HepG2 (cell line): Measurements from ENCODE around the gene DEPDC1B. TPM values are rescaled to one million over a fixed set of nuclear protein-coding genes. Genes with fewer than 3 reads are reported as not detected.

Experiments
- BRF2 ChIP-seq: sonication (generic); formaldehyde crosslinking; IDR thresholded peaks from 2 replicates; pipeline ENCODE4 v1.8.1; 2022; ENCODE audit warnings: mild to moderate bottlenecking, missing genetic modification reagents
- CBFB ChIP-seq: sonication (generic); formaldehyde crosslinking; IDR thresholded peaks from 2 replicates; pipeline ENCODE4 v1.4.0; 2020; ENCODE audit warnings: missing genetic modification reagents
- CREB1 ChIP-seq, 2 experiments: fragments of 450-650 bp in 1 of 2; IDR thresholded peaks; 2 replicates each; pipeline ENCODE4 v1.6.1; 2016 to 2017; ENCODE audit warnings: control low read depth in 1 of 2, mild to moderate bottlenecking in 1 of 2, missing compliant biosample characterization in 1 of 2, missing genetic modification characterization in 1 of 2
- E2F1 ChIP-seq: sonication (generic); formaldehyde crosslinking; IDR thresholded peaks from 2 replicates; pipeline ENCODE4 v1.5.0; 2020; ENCODE audit warnings: missing genetic modification reagents
- HMG20A ChIP-seq: IDR thresholded peaks from 2 replicates; pipeline ENCODE4 v1.6.1; 2016; ENCODE audit warnings: borderline replicate concordance
- HNF1B ChIP-seq: sonication (generic); formaldehyde crosslinking; IDR thresholded peaks from 2 replicates; pipeline ENCODE4 v1.5.1; 2020; ENCODE audit warnings: mild to moderate bottlenecking, moderate library complexity, missing genetic modification reagents
- HOXA7 ChIP-seq: sonication (generic); formaldehyde crosslinking; IDR thresholded peaks from 2 replicates; pipeline ENCODE4 v1.8.1; 2022; ENCODE audit warnings: mild to moderate bottlenecking, missing genetic modification reagents, moderate library complexity
- IRX3 ChIP-seq: sonication (generic); formaldehyde crosslinking; IDR thresholded peaks from 2 replicates; pipeline ENCODE4 v1.8.1; 2023; ENCODE audit warnings: mild to moderate bottlenecking, low read depth, missing genetic modification reagents, borderline replicate concordance
- MEIS2 ChIP-seq: sonication (generic); formaldehyde crosslinking; IDR thresholded peaks from 2 replicates; pipeline ENCODE4 v1.9.0; 2021; ENCODE audit warnings: mild to moderate bottlenecking, missing genetic modification reagents
- MIXL1 ChIP-seq: IDR thresholded peaks from 2 replicates; pipeline ENCODE4 v1.6.1; 2016
- NBN ChIP-seq: fragments of 450-650 bp; conservative IDR thresholded peaks from 2 replicates; pipeline ENCODE4 v1.6.1; 2017
- SRSF1 ChIP-seq: fragments of 200-400 bp; formaldehyde crosslinking; optimal IDR thresholded peaks from 2 replicates; pipeline ENCODE3; 2017; ENCODE audit warnings: mild to moderate bottlenecking, low read depth, low read length, moderate library complexity
- SRSF4 ChIP-seq: fragments of 200-400 bp; formaldehyde crosslinking; IDR thresholded peaks from one replicate; pipeline ENCODE4 v1.6.1; 2018; ENCODE audit warnings: mild to moderate bottlenecking, low read depth, low read length, moderate library complexity; ENCODE audit not compliant: poor library complexity, severe bottlenecking
- TERF1 ChIP-seq: sonication (generic); formaldehyde crosslinking; IDR thresholded peaks from 2 replicates; pipeline ENCODE4 v1.8.0; 2022; ENCODE audit warnings: mild to moderate bottlenecking, missing genetic modification reagents, moderate library complexity
- YY1 ChIP-seq: IDR thresholded peaks from 2 replicates; pipeline ENCODE4 v1.6.1; 2011; ENCODE audit warnings: low read length, low read depth, moderate library complexity, mild to moderate bottlenecking; ENCODE audit not compliant: insufficient read depth, insufficient replicate concordance
- ZBTB25 ChIP-seq: IDR thresholded peaks from 2 replicates; pipeline ENCODE4 v1.6.1; 2018; ENCODE audit warnings: missing genetic modification reagents
- ZBTB42 ChIP-seq: sonication (generic); formaldehyde crosslinking; IDR thresholded peaks from 2 replicates; pipeline ENCODE4 v1.5.0; 2020; ENCODE audit warnings: mild to moderate bottlenecking, missing genetic modification reagents
- ZBTB7A ChIP-seq: sonication (generic); formaldehyde crosslinking; IDR thresholded peaks from 2 replicates; pipeline ENCODE4 v1.8.0; 2022; ENCODE audit warnings: mild to moderate bottlenecking, missing genetic modification reagents
- ZBTB8A ChIP-seq: sonication (generic); formaldehyde crosslinking; IDR thresholded peaks from 2 replicates; pipeline ENCODE4 v1.4.0; 2020; ENCODE audit warnings: mild to moderate bottlenecking, low read depth, missing genetic modification reagents, borderline replicate concordance
- ZNF460 ChIP-seq: sonication (generic); formaldehyde crosslinking; IDR thresholded peaks from 2 replicates; pipeline ENCODE4 v1.5.1; 2020; ENCODE audit warnings: missing genetic modification reagents, mild to moderate bottlenecking, borderline replicate concordance
- ZNF557 ChIP-seq: sonication (generic); formaldehyde crosslinking; IDR thresholded peaks from 2 replicates; pipeline ENCODE4 v1.4.0; 2020; ENCODE audit warnings: missing genetic modification reagents
- ZNF644 ChIP-seq: IDR thresholded peaks from 2 replicates; pipeline ENCODE4 v1.6.1; 2016; ENCODE audit warnings: low read depth
- ZNF781 ChIP-seq: sonication (generic); formaldehyde crosslinking; IDR thresholded peaks from 2 replicates; pipeline ENCODE4 v1.5.1; 2020; ENCODE audit warnings: borderline replicate concordance, mild to moderate bottlenecking, missing genetic modification reagents; ENCODE audit errors: not compliant biosample characterization
- polyA plus RNA-seq, 8 experiments: library from polyadenylated mRNA; depleted of rRNA in 3 of 8; stranded (reverse) in 7 of 8; unstranded in 1 of 8; fragments of >200 nt; fragmentation: Illumina TruSeq in 4 of 8; extraction: Trizol in 4 of 8; gene quantifications; 2 replicates each; pipeline versions ENCODE4 v1.2.1 to v1.2.3, GENCODE V29; 2011 to 2016; ENCODE audit warnings: low read depth in 4 of 8, missing spikeins in 1 of 8, mixed read lengths in 1 of 8; ENCODE audit not compliant: insufficient read depth in 1 of 8
- total RNA-seq, 5 experiments: library from RNA; depleted of rRNA; stranded (reverse); fragments of >200 nt; fragmentation: Illumina TruSeq; extraction: Trizol; gene quantifications; 2 replicates each; pipeline ENCODE4 v1.2.3, GENCODE V29; 2016; ENCODE audit warnings: low read depth in 1 of 5

The DEPDC1B gene
- total and polyA plus RNA-seq, 2 of the 13 experiments (the other 11 are each of a cell fraction or from before 2014, with no cell fraction given): 29.5 to 51.3 TPM

GRCh38 chr5:60699609-60700415 lies at the start of gene DEPDC1B (continued):
- TF ChIP-seq ZBTB25 (CRISPR knock-in tag) (peak; percentile 53; the same call in 1 of the 2 replicates), YY1 (no peak), IRX3 (CRISPR knock-in tag) (peak; percentile 52; the same call in 1 of the 2 replicates), ZNF781 (CRISPR knock-in tag) (peak; percentile 84), CREB1 (IDR thresholded peaks at IDR 0.05) (peak; percentile 91), CREB1 (CRISPR knock-in tag; IDR thresholded peaks at IDR 0.05) (peak; percentile 93), ZNF644 (CRISPR knock-in tag) (no peak), HNF1B (CRISPR knock-in tag) (peak; percentile 40; the same call in 1 of the 2 replicates), E2F1 (CRISPR knock-in tag) (peak; percentile 98), CBFB (CRISPR knock-in tag) (peak; percentile 22), MEIS2 (CRISPR knock-in tag) (peak; percentile 82), BRF2 (CRISPR knock-in tag) (peak; percentile 79; the same call in 1 of the 2 replicates), TERF1 (CRISPR knock-in tag) (0 out of 2 replicates have a peak, but pooled peaks have one; percentile 39), HMG20A (no peak), SRSF4 (no peak), ZBTB7A (CRISPR knock-in tag) (peak; percentile 86), ZBTB8A (no peak), ZNF557 (CRISPR knock-in tag) (peak; percentile 37; the same call in 1 of the 2 replicates), HOXA7 (CRISPR knock-in tag) (no peak), NBN (no peak), ZBTB42 (CRISPR knock-in tag) (no peak), SRSF1 (no peak), MIXL1 (CRISPR knock-in tag) (no peak), ZNF460 (CRISPR knock-in tag) (no peak; the same call in 1 of the 2 replicates)
